Trophoblast cell (in vitro differentiated cells and primary cell): Measurements from ENCODE around the gene IGFBP1.
A peak's percentile ranks its signal among the peaks of the same experiment; 100 is the strongest.

Experiments
- DNase-seq, 2 donors: peaks; one replicate each; pipeline ENCODE4 v3.0.0-alpha.2; 2016
- H2AFZ ChIP-seq: 2 replicates; pipeline ENCODE4 v1.6.1; 2013; ENCODE audit warnings: low read length, moderate library complexity, mild to moderate bottlenecking; ENCODE audit not compliant: insufficient read depth, poor library complexity
- H2AK5ac ChIP-seq: 2 replicates; pipeline ENCODE4 v1.6.1; 2013; ENCODE audit warnings: mild to moderate bottlenecking, low read length
- H2BK120ac ChIP-seq: 2 replicates; pipeline ENCODE4 v1.6.1; 2013; ENCODE audit warnings: low read length, mild to moderate bottlenecking, moderate library complexity; ENCODE audit not compliant: insufficient read depth, poor library complexity
- H2BK12ac ChIP-seq: 2 replicates; pipeline ENCODE4 v1.6.1; 2013; ENCODE audit warnings: mild to moderate bottlenecking, low read length, moderate library complexity
- H2BK5ac ChIP-seq: 2 replicates; pipeline ENCODE4 v1.6.1; 2013; ENCODE audit warnings: low read length, low read depth, moderate library complexity, mild to moderate bottlenecking; ENCODE audit not compliant: poor library complexity
- H3K14ac ChIP-seq: 2 replicates; pipeline ENCODE4 v1.6.1; 2013; ENCODE audit warnings: mild to moderate bottlenecking, low read length
- H3K18ac ChIP-seq: 2 replicates; pipeline ENCODE4 v1.6.1; 2013; ENCODE audit warnings: mild to moderate bottlenecking, low read length
- H3K23ac ChIP-seq: 2 replicates; pipeline ENCODE4 v1.6.1; 2013; ENCODE audit warnings: low read length
- H3K27ac ChIP-seq: 2 replicates; pipeline ENCODE4 v1.5.1; 2013; ENCODE audit warnings: low read depth, mild to moderate bottlenecking, inconsistent platforms, low read length, moderate library complexity
- H3K27me3 ChIP-seq: 2 replicates; pipeline ENCODE4 v1.6.1; 2013; ENCODE audit warnings: inconsistent platforms, mild to moderate bottlenecking, low read length, moderate library complexity; ENCODE audit not compliant: insufficient read depth
- H3K36me3 ChIP-seq, 2 experiments: 1 replicate in 1 of 2; 2 replicates in 1 of 2; pipeline ENCODE4 v1.6.1; 2013; ENCODE audit warnings: low read length in 2 of 2, mild to moderate bottlenecking in 2 of 2, moderate library complexity in 1 of 2; ENCODE audit not compliant: insufficient read depth in 2 of 2, control insufficient read depth in 1 of 2
- H3K4ac ChIP-seq: 2 replicates; pipeline ENCODE4 v1.6.1; 2013; ENCODE audit warnings: low read depth, mild to moderate bottlenecking, low read length, moderate library complexity
- H3K4me1 ChIP-seq, 2 experiments: 1 replicate in 1 of 2; 2 replicates in 1 of 2; pipeline ENCODE4 v1.6.1; 2013; ENCODE audit warnings: low read length in 2 of 2, mild to moderate bottlenecking in 2 of 2, moderate library complexity in 1 of 2; ENCODE audit not compliant: insufficient read depth in 2 of 2, control insufficient read depth in 1 of 2
- H3K4me2 ChIP-seq: 2 replicates; pipeline ENCODE4 v1.6.1; 2013; ENCODE audit warnings: inconsistent platforms, mild to moderate bottlenecking, low read length, moderate library complexity
- H3K4me3 ChIP-seq: 2 replicates; pipeline ENCODE4 v1.5.1; 2013; ENCODE audit warnings: mild to moderate bottlenecking, low read depth, low read length, inconsistent platforms
- H3K79me1 ChIP-seq: one replicate; pipeline ENCODE4 v1.6.1; 2013; ENCODE audit warnings: low read length
- H3K79me2 ChIP-seq: 2 replicates; pipeline ENCODE4 v1.6.1; 2013; ENCODE audit warnings: low read length, mild to moderate bottlenecking; ENCODE audit not compliant: control insufficient read depth, insufficient read depth, poor library complexity
- H3K9ac ChIP-seq: 2 replicates; pipeline ENCODE4 v1.6.1; 2013; ENCODE audit warnings: mild to moderate bottlenecking, low read length
- H3K9me3 ChIP-seq: 2 replicates; pipeline ENCODE4 v1.6.1; 2013; ENCODE audit warnings: low read depth, mild to moderate bottlenecking, control low read depth, inconsistent platforms, low read length; ENCODE audit not compliant: insufficient read depth
- H4K12ac ChIP-seq: 2 replicates; pipeline ENCODE4 v1.6.1; 2013; ENCODE audit warnings: low read depth, mild to moderate bottlenecking, low read length, moderate library complexity
- H4K8ac ChIP-seq: 2 replicates; pipeline ENCODE4 v1.6.1; 2013; ENCODE audit warnings: low read depth, mild to moderate bottlenecking, low read length, moderate library complexity
- H4K91ac ChIP-seq: one replicate; pipeline ENCODE4 v1.6.1; 2013; ENCODE audit warnings: low read depth, mild to moderate bottlenecking, low read length, moderate library complexity
- WGBS: extraction: QIAGEN DNeasy Blood & Tissue Kit; methylation state at CpG from one replicate; pipeline ENCODE4 v1.1.7; 2013; ENCODE audit warnings: missing lambda C conversion rate; ENCODE audit not compliant: insufficient read length, insufficient coverage; ENCODE audit errors: extremely low coverage; 5-methylcytosine and 5-hydroxymethylcytosine counted together

IGFBP1 gene

DNA sequence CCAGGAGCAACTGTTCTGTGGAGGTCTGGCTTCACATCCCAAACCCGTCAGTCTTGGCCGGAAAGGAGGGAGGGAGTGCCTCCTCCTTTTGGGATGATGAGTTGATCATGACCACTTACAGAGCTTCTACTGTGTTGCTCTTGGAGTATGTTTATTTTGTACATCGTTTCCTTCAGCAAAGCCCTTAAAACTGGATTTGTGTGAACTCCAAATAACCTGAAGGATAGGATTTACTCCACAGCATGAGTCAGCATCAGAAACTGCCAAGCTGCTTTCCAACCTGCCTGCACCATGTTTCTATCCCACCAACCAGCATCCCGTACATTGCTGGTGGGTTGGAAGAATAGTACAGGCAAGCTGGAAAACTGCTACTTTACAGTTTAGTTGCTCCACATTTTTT, 18.9 kb upstream of the IGFBP1 start:
- H3K4ac ChIP-seq, result no peak overlapping the region
- peak overlapping the region; percentile 58 for H2BK120ac ChIP-seq
- H3K4me3 ChIP-seq, result no peak overlapping the region
- peak; percentile 54 to 71 for DNase-seq
- H3K79me2 ChIP-seq, result no peaks in the 10 kb centered on the region
- H3K36me3 ChIP-seq, result no peaks in the 10 kb centered on the region
- H3K27ac ChIP-seq, result no peak overlapping the region
- no peak overlapping the region for H2AFZ ChIP-seq
- no peak overlapping the region for H4K12ac ChIP-seq
- no peaks in the 10 kb centered on the region for H3K27me3 ChIP-seq
- no CpG with 5 or more reads among the region's 4 CpGs for WGBS
- H2AK5ac ChIP-seq, result no peak overlapping the region
- H2BK12ac ChIP-seq, result no peak overlapping the region
- H2BK5ac ChIP-seq, result no peak overlapping the region
- H3K79me1 ChIP-seq, result peaks cover 3% of the 10 kb centered on the region
- H3K9me3 ChIP-seq, result no peaks in the 10 kb centered on the region
- H3K9ac ChIP-seq, result no peak overlapping the region
- no peak overlapping the region for H4K91ac ChIP-seq
- no peak overlapping the region for H3K18ac ChIP-seq
- H4K8ac ChIP-seq, result no peak overlapping the region
- no peak overlapping the region for H3K23ac ChIP-seq
- H3K14ac ChIP-seq, result no peak overlapping the region
- peaks cover 3 to 4% of the 10 kb centered on the region in 2 experiments for H3K4me1 ChIP-seq
- H3K4me2 ChIP-seq, result no peak overlapping the region

DNA sequence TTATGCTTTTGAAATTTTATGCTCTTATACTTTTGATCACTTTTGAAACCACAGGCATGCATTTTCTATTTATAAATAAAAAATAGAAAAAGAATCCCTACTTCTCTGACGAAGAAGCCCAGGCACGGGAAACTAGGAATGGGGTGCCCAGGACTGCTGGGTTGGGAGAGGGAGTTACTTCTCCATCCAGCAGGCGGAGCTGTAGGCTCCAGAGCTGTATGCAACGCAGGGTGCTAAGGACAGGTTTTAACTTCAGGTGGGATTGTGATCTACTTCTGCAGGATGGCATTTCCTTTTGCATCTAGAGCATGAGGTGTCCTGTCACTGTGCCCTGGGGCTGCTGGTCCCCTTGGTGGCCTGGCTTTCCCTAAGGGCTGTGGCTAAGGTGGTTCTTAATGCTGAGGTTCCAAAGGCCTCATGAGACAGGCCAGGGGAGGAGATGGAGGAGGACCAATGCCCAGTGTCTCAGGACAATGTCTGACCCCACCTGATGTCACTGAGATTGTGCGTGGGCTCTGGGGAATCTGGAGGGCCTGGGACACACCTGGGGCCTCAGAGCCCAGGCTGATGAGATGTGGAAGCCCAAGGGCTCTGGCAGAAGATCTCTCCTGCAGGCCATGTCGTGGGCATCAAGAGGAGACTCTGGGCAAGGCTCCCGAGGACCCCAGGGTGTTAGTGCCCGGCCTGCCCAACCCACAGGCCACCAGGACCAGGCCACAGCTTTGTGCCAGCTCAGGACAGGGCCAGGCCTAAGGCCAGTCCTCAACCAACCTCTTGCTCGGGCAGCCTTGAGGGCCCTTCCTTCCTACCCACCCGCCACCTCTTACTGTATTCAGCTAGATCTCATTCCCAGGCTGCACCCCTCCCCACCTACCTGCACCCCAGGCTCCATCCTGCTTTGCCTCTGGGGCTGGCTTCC, 15.9 kb upstream of the IGFBP1 start:
- Histone ChIP-seq H3K79me2 (no peaks in the 10 kb centered on the region), H2AFZ (no peak overlapping the region), H3K4ac (no peak overlapping the region), H2BK5ac (no peak overlapping the region), H4K8ac (no peak overlapping the region), H4K12ac (no peak overlapping the region), H3K9me3 (no peaks in the 10 kb centered on the region), H3K27ac (no peak overlapping the region), H3K36me3 (no peaks in the 10 kb centered on the region), H2BK120ac (no peak overlapping the region), H2AK5ac (no peak overlapping the region), H3K14ac (no peak overlapping the region), H3K79me1 (peaks cover 3% of the 10 kb centered on the region), H2BK12ac (no peak overlapping the region), H3K18ac (no peak overlapping the region), H4K91ac (no peak overlapping the region), H3K27me3 (no peaks in the 10 kb centered on the region), H3K4me1 (peaks cover 2 to 3% of the 10 kb centered on the region in 2 experiments), H3K9ac (no peak overlapping the region), H3K4me3 (no peak overlapping the region), H3K4me2 (no peak overlapping the region), H3K23ac (no peak overlapping the region)
- no CpG with 5 or more reads among the region's 10 CpGs for WGBS
- peak in 1 of 2 donors; percentile 28 for DNase-seq

DNA sequence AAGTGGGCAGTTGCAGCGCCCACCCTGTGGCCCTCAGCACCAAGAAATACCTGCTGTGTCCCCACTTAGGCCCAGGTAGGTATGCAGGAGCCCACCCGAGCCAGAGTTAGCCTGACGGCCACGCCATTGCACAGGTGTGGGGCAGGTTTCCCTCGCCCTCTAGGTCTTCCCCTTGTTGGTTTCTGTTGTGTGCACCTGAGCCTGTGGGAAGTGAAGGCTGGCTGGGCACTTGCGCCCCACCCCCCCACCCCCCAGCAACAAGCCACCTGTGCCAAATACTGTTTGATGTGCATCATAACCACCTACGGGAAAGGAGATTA, 15.3 kb upstream of the IGFBP1 start, which contains the start of gene CCDC201:
CCDC201 (minus strand) TSS at position 48 of the 320 bp plus-strand sequence. CDS start 75 bp downstream, outside the sequence.
- Histone ChIP-seq H3K18ac (no peak within 1 kb of the TSS), H3K4me1 (peaks cover 2 to 3% of the 10 kb centered on the region in 2 experiments), H4K91ac (no peak within 1 kb of the TSS), H4K8ac (no peak within 1 kb of the TSS), H4K12ac (no peak within 1 kb of the TSS), H3K4ac (no peak within 1 kb of the TSS), H3K23ac (no peak within 1 kb of the TSS), H3K14ac (no peak within 1 kb of the TSS), H3K4me3 (no peak within 1 kb of the TSS), H2AFZ (no peak within 1 kb of the TSS), H3K9me3 (peaks cover under 1% of the 10 kb centered on the region), H3K9ac (no peak within 1 kb of the TSS), H2BK12ac (no peak within 1 kb of the TSS), H3K79me2 (no peaks in the 10 kb centered on the region), H2BK5ac (no peak within 1 kb of the TSS), H3K27me3 (no peaks in the 10 kb centered on the region), H3K4me2 (no peak within 1 kb of the TSS), H3K36me3 (no peaks in the 10 kb centered on the region), H3K79me1 (peaks cover 3% of the 10 kb centered on the region), H3K27ac (no peak within 1 kb of the TSS), H2AK5ac (no peak within 1 kb of the TSS), H2BK120ac (no peak within 1 kb of the TSS)
- no peak for DNase-seq
- WGBS, result no CpG with 5 or more reads among the region's 7 CpGs

DNA sequence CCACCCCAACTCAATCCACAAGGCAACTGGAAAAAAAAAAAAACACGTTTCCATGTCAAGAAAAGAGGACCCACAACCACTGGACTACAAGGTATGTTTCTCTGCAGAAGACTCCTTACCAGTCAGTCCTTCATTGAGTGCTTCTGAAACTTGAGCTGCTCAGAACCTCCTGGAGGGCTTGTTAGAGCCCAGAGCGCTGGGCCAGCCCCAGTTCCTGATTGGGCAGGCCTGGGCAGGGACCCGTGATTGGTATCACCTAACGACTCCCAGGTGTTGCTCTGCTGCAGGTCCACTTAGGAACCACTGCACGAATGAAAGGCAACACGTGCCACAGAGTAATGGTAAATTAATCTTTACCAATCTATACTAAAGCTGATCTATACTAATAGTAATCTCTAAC, 14.9 kb upstream of the IGFBP1 start:
- H2BK12ac ChIP-seq, result no peak overlapping the region
- no peaks in the 10 kb centered on the region for H3K27me3 ChIP-seq
- H3K79me2 ChIP-seq, result no peaks in the 10 kb centered on the region
- H3K4me3 ChIP-seq, result no peak overlapping the region
- WGBS, result no CpG with 5 or more reads among the region's 6 CpGs
- H3K9me3 ChIP-seq, result peaks cover 4% of the 10 kb centered on the region
- H3K4me1 ChIP-seq, result peaks cover 2% of the 10 kb centered on the region in 2 experiments
- H3K27ac ChIP-seq, result no peak overlapping the region
- H3K4ac ChIP-seq, result no peak overlapping the region
- H3K36me3 ChIP-seq, result no peaks in the 10 kb centered on the region
- no peak overlapping the region for H2AK5ac ChIP-seq
- no peak overlapping the region for H3K4me2 ChIP-seq
- H2BK5ac ChIP-seq, result no peak overlapping the region
- no peak for DNase-seq
- no peak overlapping the region for H4K8ac ChIP-seq
- H2AFZ ChIP-seq, result no peak overlapping the region
- H3K79me1 ChIP-seq, result peaks cover 1% of the 10 kb centered on the region
- no peak overlapping the region for H3K14ac ChIP-seq
- H2BK120ac ChIP-seq, result no peak overlapping the region
- no peak overlapping the region for H3K9ac ChIP-seq
- no peak overlapping the region for H3K23ac ChIP-seq
- no peak overlapping the region for H3K18ac ChIP-seq
- H4K12ac ChIP-seq, result no peak overlapping the region
- H4K91ac ChIP-seq, result no peak overlapping the region
